Tibial nerve (tissue), 4 donors: ENCODE results near the gene LTC4S. TPM values are rescaled to one million over a fixed set of nuclear protein-coding genes. Genes with fewer than 3 reads are reported as not detected.

Source experiments
- DNase-seq, 2 donors: peaks; one replicate each; pipeline ENCODE4 v3.0.0-alpha.2; 2019; ENCODE audit warnings: low spot score in 2 of 2
- H3K27ac ChIP-seq, 4 donors: fragments of 200-600 bp; sonication (generic) in 3 of 4; one replicate each; pipeline ENCODE4 v1.5.1; 2017 to 2019; ENCODE audit warnings: mild to moderate bottlenecking in 1 of 4
- H3K27me3 ChIP-seq, 2 donors: fragments of 200-600 bp; sonication (generic) in 1 of 2; one replicate each; pipeline versions ENCODE4 v1.5.1 to v1.6.0; 2017 to 2019
- H3K36me3 ChIP-seq, 3 donors: fragments of 200-600 bp; sonication (generic); one replicate each; pipeline ENCODE4 v1.5.1; 2018 to 2019
- H3K4me1 ChIP-seq, 4 donors: fragments of 200-600 bp; sonication (generic) in 3 of 4; one replicate each; pipeline ENCODE4 v1.5.1; 2017 to 2019
- H3K4me3 ChIP-seq, 4 donors: fragments of 200-600 bp; sonication (generic) in 3 of 4; one replicate each; pipeline ENCODE4 v1.5.1; 2017 to 2019; ENCODE audit warnings: mild to moderate bottlenecking in 1 of 4, moderate library complexity in 1 of 4
- H3K9me3 ChIP-seq, 4 donors: fragments of 200-600 bp; sonication (generic) in 3 of 4; one replicate each; pipeline ENCODE4 v1.5.1; 2017 to 2019
- CTCF ChIP-seq, 5 experiments: fragments of 200-600 bp in 3 of 5; fragments of 450-650 bp in 2 of 5; sonication (generic) in 3 of 5; IDR thresholded peaks; one replicate each; pipeline ENCODE4 v1.5.1; 2016 to 2019; ENCODE audit warnings: antibody characterized with exemption in 5 of 5, mild to moderate bottlenecking in 3 of 5, moderate library complexity in 2 of 5
- EP300 ChIP-seq, 2 donors: sonication (generic); formaldehyde crosslinking; IDR thresholded peaks; one replicate each; pipeline ENCODE4 v1.6.1; 2017; ENCODE audit warnings: antibody characterized with exemption in 2 of 2, mild to moderate bottlenecking in 1 of 2
- POLR2A ChIP-seq, 2 donors: fragments of 450-650 bp; IDR thresholded peaks; one replicate each; pipeline ENCODE4 v1.6.1; 2017; ENCODE audit warnings: antibody characterized with exemption in 2 of 2, mild to moderate bottlenecking in 2 of 2, moderate library complexity in 2 of 2
- WGBS, 2 donors: methylation state at CpG; one replicate each; pipeline ENCODE4 v1.1.5; 2018; 5-methylcytosine and 5-hydroxymethylcytosine counted together
- total RNA-seq, 4 donors: library from RNA; depleted of rRNA; stranded (reverse); fragments of >200 nt; gene quantifications; one replicate each; pipeline ENCODE4 v1.1.0, GENCODE V29; 2016

Gene LTC4S
- total RNA-seq, 4 donors from 2014 or later: 7.6 to 38.6 (median 18.4) TPM

DNA sequence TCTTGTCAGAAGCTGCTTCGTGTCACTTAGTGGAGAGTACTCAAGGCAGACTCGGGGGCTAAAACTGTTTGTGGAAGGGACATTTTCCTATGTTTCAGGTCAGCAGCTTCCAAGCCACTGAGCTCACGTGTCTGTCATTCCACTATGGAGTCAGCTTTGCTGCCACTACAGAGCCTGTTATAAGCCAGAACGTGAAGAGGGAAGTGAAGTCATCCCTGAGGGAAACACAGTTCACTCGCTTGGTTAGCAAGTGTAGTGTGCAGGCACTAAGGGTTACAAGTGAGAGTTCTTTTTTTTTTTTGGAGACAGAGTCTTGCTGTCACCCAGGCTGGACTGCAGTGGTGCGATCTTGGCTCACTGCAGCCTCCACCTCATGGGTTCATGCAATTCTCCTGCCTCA, 24.5 kb upstream of the LTC4S start:
- Histone ChIP-seq H3K9me3 (no peaks in the 10 kb centered on the region), H3K36me3 (peaks cover 4 to 76% (median 38%) of the 10 kb centered on the region in 3 donors), H3K27ac (no peak overlapping the region), H3K4me3 (no peak overlapping the region), H3K27me3 (no peaks in the 10 kb centered on the region), H3K4me1 (peaks cover 0 to 26% (median 16%) of the 10 kb centered on the region in 4 donors)
- DNase-seq: no peak
- WGBS, 2 donors: 77 to 81% methylated on average over 6 of the region's 6 CpGs
- no peak for TF ChIP-seq EP300 (IDR thresholded peaks at IDR 0.05)
- no peak for TF ChIP-seq POLR2A (IDR thresholded peaks at IDR 0.05)
- no peak for TF ChIP-seq CTCF (IDR thresholded peaks at IDR 0.05)

DNA sequence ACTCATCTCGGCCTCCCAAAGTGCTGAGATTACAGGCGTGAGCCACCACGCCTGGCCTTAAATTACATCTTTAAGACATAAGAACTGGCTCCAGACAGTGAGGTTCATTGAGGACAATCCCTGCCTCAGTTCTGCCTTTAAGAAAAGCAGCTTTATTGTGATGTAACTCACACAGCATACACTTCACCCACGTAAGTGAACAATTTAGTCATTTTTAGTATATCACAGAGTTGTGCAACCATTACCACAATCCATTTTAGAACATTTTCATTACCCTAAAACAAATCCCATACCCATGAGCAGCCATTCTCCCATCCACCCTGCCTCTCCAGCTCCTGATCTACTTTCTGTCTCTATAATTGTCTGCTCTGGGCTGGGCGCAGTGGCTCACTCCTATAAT, 24.0 kb upstream of the LTC4S start:
- WGBS, 2 donors: 92 to 93% methylated on average over 5 of the region's 5 CpGs
- H3K9me3 ChIP-seq: no peaks in the 10 kb centered on the region

GRCh38 chr5:179771311-179771895, 22.4 kb upstream of the LTC4S start:
- Histone ChIP-seq H3K9me3 (no peaks in the 10 kb centered on the region), H3K27ac (no peak overlapping the region), H3K36me3 (peaks cover 0 to 89% (median 51%) of the 10 kb centered on the region in 3 donors), H3K4me1 (peaks cover 0 to 5% (median 2%) of the 10 kb centered on the region in 4 donors), H3K27me3 (no peaks in the 10 kb centered on the region), H3K4me3 (no peak overlapping the region)
- 92 to 93% methylated on average over 4 of the region's 4 CpGs for WGBS, 2 donors
- no peak for DNase-seq
- no peak for TF ChIP-seq EP300 (IDR thresholded peaks at IDR 0.05)
- no peak for TF ChIP-seq POLR2A (IDR thresholded peaks at IDR 0.05)
- no peak for TF ChIP-seq CTCF (IDR thresholded peaks at IDR 0.05)

More for the DNA sequence above, 24.0 kb upstream of the LTC4S start:
- Histone ChIP-seq H3K36me3 (peaks cover 4 to 82% (median 41%) of the 10 kb centered on the region in 3 donors), H3K4me3 (no peak overlapping the region), H3K27ac (no peak overlapping the region), H3K4me1 (peaks cover 0 to 21% (median 14%) of the 10 kb centered on the region in 4 donors), H3K27me3 (no peaks in the 10 kb centered on the region)
- DNase-seq: no peak
- no peak for TF ChIP-seq EP300 (IDR thresholded peaks at IDR 0.05)
- TF ChIP-seq POLR2A (IDR thresholded peaks at IDR 0.05): no peak
- no peak for TF ChIP-seq CTCF (IDR thresholded peaks at IDR 0.05)

GRCh38 chr5:179772351-179772750, 21.4 kb upstream of the LTC4S start:
- Histone ChIP-seq H3K4me3 (no peak overlapping the region), H3K27ac (no peak overlapping the region), H3K4me1 (no peaks in the 10 kb centered on the region), H3K36me3 (peaks cover 0 to 90% (median 51%) of the 10 kb centered on the region in 3 donors), H3K9me3 (no peaks in the 10 kb centered on the region), H3K27me3 (no peaks in the 10 kb centered on the region)
- TF ChIP-seq CTCF (IDR thresholded peaks at IDR 0.05): no peak
- DNase-seq: no peak
- 86 to 97% methylated on average over 6 of the region's 6 CpGs for WGBS, 2 donors

DNA sequence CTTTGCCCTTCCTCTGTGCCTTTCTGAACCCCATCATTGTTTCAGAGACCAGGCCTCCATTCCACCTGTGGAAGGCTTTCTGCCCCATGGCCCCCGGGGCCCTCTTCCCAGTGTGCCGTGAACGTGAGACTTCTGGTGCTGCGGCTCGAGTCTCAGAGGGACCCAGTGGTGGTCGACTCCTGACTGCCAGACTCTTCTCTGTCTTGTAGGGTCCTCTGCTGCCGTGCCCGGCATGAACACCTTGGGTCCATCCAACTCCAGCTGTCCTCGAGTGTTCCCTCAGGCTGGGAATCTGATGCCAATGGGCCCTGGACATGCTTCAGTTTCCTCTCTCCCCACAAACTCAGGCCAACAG, 20.1 kb upstream of the LTC4S start:
- no peaks in the 10 kb centered on the region for H3K4me1 ChIP-seq
- TF ChIP-seq CTCF (IDR thresholded peaks at IDR 0.05) (no peak), POLR2A (IDR thresholded peaks at IDR 0.05) (no peak), EP300 (IDR thresholded peaks at IDR 0.05) (no peak)
- no peak for DNase-seq
- no peaks in the 10 kb centered on the region for H3K27me3 ChIP-seq
- no peak overlapping the region for H3K4me3 ChIP-seq
- H3K36me3 ChIP-seq: peaks cover 0 to 97% (median 51%) of the 10 kb centered on the region in 3 donors
- H3K9me3 ChIP-seq: no peaks in the 10 kb centered on the region
- no peak overlapping the region for H3K27ac ChIP-seq
- WGBS, 2 donors: 93 to 97% methylated on average over 8 of the region's 9 CpGs
